ENCODE measurements around the gene PHKB.

GRCh38 chr16:47507701-47508100, 46.6 kb downstream of the PHKB start:
- TF ChIP-seq CTCF (IDR thresholded peaks at IDR 0.05; ENCODE audit: control extremely low read depth in 1 of 3, insufficient read depth in 1 of 3, low read depth in 1 of 3, low read length in 3 of 3) (no peak), CEBPB (IDR thresholded peaks at IDR 0.05; ENCODE audit: low read depth, low read length) (no peak), POLR2A (IDR thresholded peaks at IDR 0.05; ENCODE audit: control extremely low read depth in 1 of 2, low read depth in 2 of 2, low read length in 2 of 2) (no peak), POLR2AphosphoS5 (IDR thresholded peaks at IDR 0.05; ENCODE audit: low read depth, low read length) (no peak), MAX (IDR thresholded peaks at IDR 0.05) (no peak)

All from H1 (cell line).